ENCODE results near the gene HABP2. TPM values are rescaled to one million over a fixed set of nuclear protein-coding genes. Genes with fewer than 3 reads are reported as not detected.

Gene HABP2
- total and polyA plus RNA-seq, 4 donors = 109 to 259 (median 197) TPM

GRCh38 chr10:113604572-113604971, 51.7 kb downstream of the HABP2 start:
- H3K27ac ChIP-seq (ENCODE audit: low read depth in 1 of 2, low read length in 2 of 2) = no peak overlapping the region
- TF ChIP-seq RXRA (IDR thresholded peaks at IDR 0.05) = no peak
- no peak for TF ChIP-seq YY1 (IDR thresholded peaks at IDR 0.05)
- no peak for TF ChIP-seq HNF4G (IDR thresholded peaks at IDR 0.05)
- no peak for TF ChIP-seq RAD21 (IDR thresholded peaks at IDR 0.05)
- TF ChIP-seq TAF1 (conservative IDR thresholded peaks at IDR 0.05) = no peak
- no peak for TF ChIP-seq FOXA2 (IDR thresholded peaks at IDR 0.05)
- TF ChIP-seq EGR1 (IDR thresholded peaks at IDR 0.05; ENCODE audit: low read depth in 2 of 2) = no peak
- TF ChIP-seq, protein P1, sequence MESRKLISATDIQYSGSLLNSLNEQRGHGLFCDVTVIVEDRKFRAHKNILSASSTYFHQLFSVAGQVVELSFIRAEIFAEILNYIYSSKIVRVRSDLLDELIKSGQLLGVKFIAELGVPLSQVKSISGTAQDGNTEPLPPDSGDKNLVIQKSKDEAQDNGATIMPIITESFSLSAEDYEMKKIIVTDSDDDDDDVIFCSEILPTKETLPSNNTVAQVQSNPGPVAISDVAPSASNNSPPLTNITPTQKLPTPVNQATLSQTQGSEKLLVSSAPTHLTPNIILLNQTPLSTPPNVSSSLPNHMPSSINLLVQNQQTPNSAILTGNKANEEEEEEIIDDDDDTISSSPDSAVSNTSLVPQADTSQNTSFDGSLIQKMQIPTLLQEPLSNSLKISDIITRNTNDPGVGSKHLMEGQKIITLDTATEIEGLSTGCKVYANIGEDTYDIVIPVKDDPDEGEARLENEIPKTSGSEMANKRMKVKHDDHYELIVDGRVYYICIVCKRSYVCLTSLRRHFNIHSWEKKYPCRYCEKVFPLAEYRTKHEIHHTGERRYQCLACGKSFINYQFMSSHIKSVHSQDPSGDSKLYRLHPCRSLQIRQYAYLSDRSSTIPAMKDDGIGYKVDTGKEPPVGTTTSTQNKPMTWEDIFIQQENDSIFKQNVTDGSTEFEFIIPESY (IDR thresholded peaks at IDR 0.05) = no peak
- TF ChIP-seq GABPA (IDR thresholded peaks at IDR 0.05 in 1 of 2, conservative IDR thresholded peaks at IDR 0.05 in 1 of 2) = no peak
- no peak for TF ChIP-seq SP1 (IDR thresholded peaks at IDR 0.05)
- no peak for TF ChIP-seq HNF4A (conservative IDR thresholded peaks at IDR 0.05)
- TF ChIP-seq, protein P2, sequence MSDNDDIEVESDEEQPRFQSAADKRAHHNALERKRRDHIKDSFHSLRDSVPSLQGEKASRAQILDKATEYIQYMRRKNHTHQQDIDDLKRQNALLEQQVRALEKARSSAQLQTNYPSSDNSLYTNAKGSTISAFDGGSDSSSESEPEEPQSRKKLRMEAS (IDR thresholded peaks at IDR 0.05) = no peak
- no peak for TF ChIP-seq FOXA1 (IDR thresholded peaks at IDR 0.05)
- no peak for TF ChIP-seq NR2F2 (IDR thresholded peaks at IDR 0.05)
- TF ChIP-seq JUND (IDR thresholded peaks at IDR 0.05) = no peak
- TF ChIP-seq REST (IDR thresholded peaks at IDR 0.05) = no peak
- 93% methylated on average over 12 of the region's 12 CpGs for WGBS
- peaks cover 0 to 8% (median 6%) of the 10 kb centered on the region in 4 donors for H3K9me3 ChIP-seq (ENCODE audit: control insufficient read depth in 4 of 4, low read length in 3 of 4)
- H3K9ac ChIP-seq (ENCODE audit: low read depth in 1 of 2, low read length in 2 of 2) = no peak overlapping the region
- H3K27me3 ChIP-seq (ENCODE audit: control insufficient read depth in 4 of 4, insufficient read depth in 4 of 4, low read length in 3 of 4) = no peaks in the 10 kb centered on the region
- H3K4me3 ChIP-seq (ENCODE audit: low read depth in 1 of 3, low read length in 3 of 3) = no peak overlapping the region
- DNase-seq (ENCODE audit: low spot score) = no peak
- no peaks in the 10 kb centered on the region for H3K4me1 ChIP-seq (ENCODE audit: control insufficient read depth in 4 of 4, insufficient read depth in 4 of 4, low read length in 3 of 4)
- H3K36me3 ChIP-seq (ENCODE audit: control insufficient read depth in 4 of 4, insufficient read depth in 3 of 4, low read depth in 1 of 4, low read length in 3 of 4) = no peaks in the 10 kb centered on the region

GRCh38 chr10:113605268-113605978, 52.6 kb downstream of the HABP2 start:
- Histone ChIP-seq H3K27ac (ENCODE audit: low read depth in 1 of 2, low read length in 2 of 2) (no peak overlapping the region), H3K4me1 (ENCODE audit: control insufficient read depth in 4 of 4, insufficient read depth in 4 of 4, low read length in 3 of 4) (no peaks in the 10 kb centered on the region), H3K36me3 (ENCODE audit: control insufficient read depth in 4 of 4, insufficient read depth in 3 of 4, low read depth in 1 of 4, low read length in 3 of 4) (no peaks in the 10 kb centered on the region), H3K27me3 (ENCODE audit: control insufficient read depth in 4 of 4, insufficient read depth in 4 of 4, low read length in 3 of 4) (no peaks in the 10 kb centered on the region), H3K9ac (ENCODE audit: low read depth in 1 of 2, low read length in 2 of 2) (no peak overlapping the region), H3K4me3 (ENCODE audit: low read depth in 1 of 3, low read length in 3 of 3) (no peak overlapping the region), H3K9me3 (ENCODE audit: control insufficient read depth in 4 of 4, low read length in 3 of 4) (peaks cover 0 to 8% (median 5%) of the 10 kb centered on the region in 4 donors)
- WGBS = 89% methylated on average over 13 of the region's 13 CpGs
- no peak for TF ChIP-seq ATF3 (IDR thresholded peaks at IDR 0.05)
- TF ChIP-seq REST (IDR thresholded peaks at IDR 0.05) = no peak
- TF ChIP-seq GABPA (IDR thresholded peaks at IDR 0.05 in 1 of 2, conservative IDR thresholded peaks at IDR 0.05 in 1 of 2) = no peak
- TF ChIP-seq, protein P2 (IDR thresholded peaks at IDR 0.05) = no peak
- no peak for TF ChIP-seq JUND (IDR thresholded peaks at IDR 0.05)
- no peak for TF ChIP-seq RAD21 (IDR thresholded peaks at IDR 0.05)
- TF ChIP-seq CTCF (IDR thresholded peaks at IDR 0.05; ENCODE audit: low read depth, low read length, missing input control) = no peak
- no peak for TF ChIP-seq YY1 (IDR thresholded peaks at IDR 0.05)
- no peak for TF ChIP-seq FOXA2 (IDR thresholded peaks at IDR 0.05)
- no peak for TF ChIP-seq HNF4A (conservative IDR thresholded peaks at IDR 0.05)
- TF ChIP-seq SP1 (IDR thresholded peaks at IDR 0.05) = no peak
- DNase-seq (ENCODE audit: low spot score) = no peak
